GM19099 (cell line): ENCODE measurements around the gene SELENOP.

Source experiments
- POLR2A ChIP-seq: IDR thresholded peaks from 3 replicates; pipeline ENCODE4 v1.6.1; 2011; ENCODE audit warnings: low read depth; ENCODE audit not compliant: insufficient read length; ENCODE audit errors: extremely low read depth

SELENOP gene

DNA sequence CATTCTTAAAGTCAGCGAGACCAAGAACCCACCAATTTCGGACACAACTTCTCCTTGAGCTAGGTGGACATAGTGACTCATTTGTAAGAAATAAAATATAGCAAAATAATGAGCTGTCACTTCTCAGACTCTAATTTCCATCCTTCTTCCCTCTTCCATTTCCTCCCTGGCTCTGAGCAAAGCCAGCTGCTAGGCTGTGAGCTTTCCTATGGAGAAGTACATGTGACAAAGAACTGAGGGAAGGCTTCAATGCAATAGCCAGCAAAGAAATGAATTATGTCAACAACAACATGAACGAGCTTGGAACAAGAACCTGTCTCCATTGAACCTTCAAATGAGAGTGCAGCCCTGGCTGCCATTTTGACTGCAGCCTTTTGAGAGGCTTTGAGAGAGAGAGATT lies 25.9 kb upstream of the SELENOP start:
- no peak for TF ChIP-seq POLR2A

DNA sequence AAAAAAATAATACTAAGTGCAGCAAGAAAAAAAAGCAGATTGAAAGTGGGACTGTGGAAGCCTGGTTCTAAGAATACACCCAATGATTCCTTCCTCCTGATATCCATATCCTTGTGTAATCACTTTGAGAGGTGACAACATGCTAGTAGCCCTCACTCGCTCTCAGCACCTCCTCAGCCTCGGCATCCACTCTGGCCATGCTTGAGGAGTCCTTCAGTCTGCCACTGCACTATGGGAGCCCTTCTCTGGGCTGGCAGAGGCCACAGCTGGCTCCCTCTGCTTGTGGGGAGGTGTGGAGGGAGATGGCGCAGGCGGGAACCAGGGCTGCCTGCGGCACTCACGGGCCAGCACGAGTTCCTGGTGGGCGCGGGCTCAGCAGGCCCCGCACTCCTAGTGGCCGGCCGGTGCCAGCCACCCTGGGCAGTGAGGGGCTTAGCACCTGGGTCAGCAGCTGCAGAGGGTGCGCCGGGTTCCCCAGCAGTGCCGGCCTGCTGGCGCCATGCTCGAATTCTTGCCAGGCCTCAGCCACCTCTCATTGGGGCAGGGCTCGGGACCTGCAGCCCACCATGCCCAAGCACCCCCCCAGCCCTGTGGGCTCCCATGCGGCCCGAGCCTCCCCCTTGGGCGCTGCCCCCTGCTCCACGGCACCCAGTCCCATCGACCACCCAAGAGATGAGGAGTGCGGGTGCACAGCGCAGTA lies 24.5 kb upstream of the SELENOP start:
- TF ChIP-seq POLR2A, result no peak

DNA sequence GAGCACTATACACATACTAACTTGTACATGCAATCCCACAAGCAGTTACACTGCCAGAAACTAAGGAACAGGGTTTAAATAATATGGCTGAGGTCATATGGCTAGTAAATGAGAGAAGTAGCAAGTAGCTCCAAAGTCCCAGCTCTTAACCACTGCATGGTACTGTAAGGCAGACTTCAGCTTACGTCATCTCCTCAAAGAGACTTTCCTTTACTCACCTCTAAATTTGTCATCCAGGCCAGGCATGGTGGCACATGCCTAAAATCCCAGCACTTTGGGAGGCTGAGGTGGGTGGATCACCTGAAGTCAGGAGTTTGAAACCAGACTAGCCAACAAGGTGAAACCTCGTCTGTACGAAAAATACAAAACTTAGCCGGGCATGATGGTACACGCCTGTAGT lies 20.4 kb upstream of the SELENOP start:
- TF ChIP-seq POLR2A, result no peak

DNA sequence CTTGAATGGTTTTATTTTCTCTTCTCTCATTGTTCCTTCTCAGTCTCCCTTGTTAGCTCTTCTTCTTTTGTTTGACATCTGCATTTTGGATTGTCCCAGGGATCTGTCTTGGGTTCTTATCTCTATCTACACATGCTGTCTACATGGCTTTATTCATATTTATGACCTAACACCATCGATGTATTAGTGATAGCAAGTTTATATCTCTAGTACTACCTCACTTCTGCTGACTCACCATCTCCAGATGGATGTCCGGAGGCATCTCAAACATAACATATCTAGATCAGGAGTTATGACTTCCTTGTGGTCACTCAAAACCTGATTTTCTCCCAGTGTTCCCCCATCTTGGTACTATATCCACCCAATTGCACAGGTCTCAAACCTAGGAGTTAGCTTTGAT lies 19.2 kb upstream of the SELENOP start:
- TF ChIP-seq POLR2A, result no peak

DNA sequence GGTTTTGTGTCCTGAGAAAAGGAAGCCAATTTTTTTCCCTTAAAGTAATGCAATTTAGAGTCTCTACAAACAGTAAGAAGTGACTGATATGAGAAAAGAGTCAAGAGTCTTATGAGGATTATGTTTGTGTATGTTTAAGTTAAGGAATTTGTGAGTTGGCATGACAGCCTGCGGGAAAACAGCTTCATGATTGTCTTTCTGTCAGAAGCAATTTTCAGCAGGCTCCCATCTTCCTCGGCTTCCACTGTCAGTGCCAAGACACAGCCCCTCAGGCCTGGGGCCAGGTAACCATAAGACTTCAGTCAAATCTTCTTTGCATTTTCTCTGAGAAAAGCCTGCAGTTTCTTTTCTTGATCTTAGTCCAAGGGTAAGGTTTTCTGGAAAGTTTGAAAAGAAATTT lies 17.0 kb upstream of the SELENOP start:
- no peak for TF ChIP-seq POLR2A

DNA sequence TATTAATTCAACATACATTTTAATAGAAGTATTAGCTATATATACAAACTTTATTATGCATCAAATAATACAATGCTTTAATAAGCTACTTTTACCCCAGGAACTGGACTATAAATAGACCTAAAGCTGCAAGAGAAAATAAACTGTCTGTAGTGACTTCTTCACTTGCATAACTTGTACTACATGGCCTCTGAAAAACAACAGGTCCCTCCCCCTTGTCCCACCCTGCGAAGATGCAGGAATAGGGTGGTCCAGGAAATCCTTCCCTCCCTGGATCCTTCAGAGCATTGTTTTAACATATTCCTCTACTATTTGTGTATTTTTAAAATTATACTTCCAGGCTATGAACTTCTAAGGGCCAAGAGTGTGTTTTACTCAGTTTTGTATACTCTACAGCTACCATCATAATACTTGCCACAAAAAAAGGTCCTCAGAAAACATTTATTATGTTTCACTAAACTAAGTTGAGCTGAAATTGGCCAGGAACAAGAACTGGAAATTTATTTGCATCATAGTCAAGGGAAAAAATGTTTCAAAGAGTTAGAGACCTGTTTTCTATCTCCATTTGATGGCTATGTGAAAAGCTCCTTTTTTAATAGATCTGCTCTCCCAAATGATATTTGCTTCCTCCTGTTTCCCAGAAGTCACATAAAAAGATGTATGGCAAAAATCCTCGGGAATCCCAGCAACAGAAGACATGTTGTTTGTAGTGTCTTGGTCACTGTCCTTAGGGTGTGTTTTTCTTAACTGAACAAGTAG lies 15.2 kb upstream of the SELENOP start:
- no peak for TF ChIP-seq POLR2A

DNA sequence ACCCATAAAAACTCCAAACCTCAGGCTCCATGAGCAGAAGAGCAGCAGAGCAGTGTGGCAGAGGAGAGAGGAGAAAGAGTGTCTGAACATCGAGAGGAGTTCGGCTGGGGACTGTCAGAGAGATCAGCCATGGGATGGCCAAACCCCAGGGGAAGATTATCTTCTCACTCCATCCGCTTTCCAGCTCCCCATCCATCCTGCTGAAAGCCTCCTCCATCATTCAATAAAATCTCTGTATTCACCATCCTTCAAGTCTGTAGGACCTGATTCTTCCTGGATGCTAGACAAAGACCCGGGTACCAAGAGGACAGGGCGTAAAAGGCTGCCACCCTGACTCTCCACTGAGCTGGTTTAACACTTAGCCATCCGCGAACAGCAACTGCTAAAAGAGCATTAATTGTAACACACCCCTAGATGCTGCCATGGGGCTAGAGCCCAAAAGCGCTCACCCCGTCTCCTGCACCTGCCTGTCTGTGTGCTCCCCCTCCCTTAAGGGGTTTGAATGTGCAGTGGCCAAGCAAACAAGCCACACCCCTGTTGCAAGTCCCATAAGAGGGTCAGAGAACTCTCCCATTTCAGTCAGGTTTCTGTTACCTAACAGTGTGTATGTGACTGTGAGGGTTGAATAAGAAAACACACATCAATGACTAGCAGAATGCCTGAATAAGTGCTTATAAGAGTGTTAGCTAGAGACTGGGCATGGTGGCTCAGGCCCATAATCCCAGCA lies 13.9 kb upstream of the SELENOP start:
- TF ChIP-seq POLR2A, result no peak

DNA sequence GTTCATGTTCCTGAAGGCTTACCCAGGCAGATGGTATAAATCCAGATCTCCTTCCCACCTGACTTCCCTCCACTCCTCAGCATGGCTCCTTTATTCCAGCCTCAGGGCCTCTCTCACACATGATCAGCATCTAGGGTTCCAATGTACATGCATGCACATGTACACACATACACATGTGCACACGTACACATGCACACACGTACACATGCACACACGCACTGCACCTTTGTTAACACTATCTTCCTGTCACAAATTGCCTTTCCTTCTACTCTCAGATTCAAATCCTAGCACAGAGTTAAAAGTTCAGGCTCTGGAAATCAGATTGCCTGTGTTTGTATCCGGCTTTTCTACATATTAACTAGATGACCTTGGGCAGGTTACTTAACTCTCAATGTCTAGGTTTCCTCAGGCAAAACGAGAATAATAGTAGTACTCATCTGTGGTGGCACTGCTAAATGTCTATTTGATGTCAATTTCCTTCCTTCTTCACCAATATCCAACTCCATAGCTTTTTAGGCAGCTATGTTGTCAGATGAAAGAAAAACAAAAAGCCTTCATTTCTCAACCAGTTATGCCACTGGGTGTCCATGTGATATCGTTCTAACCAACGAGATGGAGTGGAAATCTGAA lies 12.8 kb upstream of the SELENOP start:
- no peak for TF ChIP-seq POLR2A

DNA sequence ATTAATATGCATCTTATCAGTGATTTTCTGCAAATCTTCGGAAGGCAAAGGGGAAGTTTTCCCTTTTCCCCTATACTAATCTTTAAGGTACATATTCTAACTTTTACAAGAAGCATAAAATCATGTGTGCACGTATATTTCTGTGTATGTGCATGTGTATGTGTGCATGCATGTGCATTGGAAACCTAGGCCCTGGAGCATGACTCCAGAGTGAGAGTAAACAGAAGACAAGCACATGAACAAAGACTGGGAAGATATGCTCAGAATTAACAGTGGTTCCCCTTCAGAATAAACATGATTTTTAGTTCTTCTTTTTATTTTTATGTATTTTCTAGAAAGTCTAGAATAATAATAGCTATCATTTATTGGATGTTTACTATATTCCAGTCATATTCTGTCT lies 10.9 kb upstream of the SELENOP start:
- TF ChIP-seq POLR2A, result no peak

DNA sequence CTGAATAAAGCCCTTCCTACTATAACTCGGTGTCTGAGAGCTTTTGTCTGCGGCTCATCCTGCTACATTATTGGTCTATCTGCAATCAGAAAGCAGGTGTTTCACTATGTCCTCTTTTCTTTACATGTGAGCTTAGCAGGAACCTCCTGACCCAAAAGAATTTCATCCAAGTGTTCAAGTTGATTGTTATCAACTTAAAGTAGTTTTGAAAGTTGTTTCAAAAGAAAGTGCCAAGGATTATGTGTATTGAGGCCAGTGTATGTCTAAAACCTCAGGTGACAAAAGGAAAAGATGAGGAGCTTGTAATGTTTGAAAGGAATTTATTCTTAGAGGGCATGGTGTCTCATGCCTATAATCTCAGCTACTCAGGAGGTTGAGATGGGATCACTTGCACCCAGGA lies 8.1 kb upstream of the SELENOP start:
- no peak for TF ChIP-seq POLR2A

DNA sequence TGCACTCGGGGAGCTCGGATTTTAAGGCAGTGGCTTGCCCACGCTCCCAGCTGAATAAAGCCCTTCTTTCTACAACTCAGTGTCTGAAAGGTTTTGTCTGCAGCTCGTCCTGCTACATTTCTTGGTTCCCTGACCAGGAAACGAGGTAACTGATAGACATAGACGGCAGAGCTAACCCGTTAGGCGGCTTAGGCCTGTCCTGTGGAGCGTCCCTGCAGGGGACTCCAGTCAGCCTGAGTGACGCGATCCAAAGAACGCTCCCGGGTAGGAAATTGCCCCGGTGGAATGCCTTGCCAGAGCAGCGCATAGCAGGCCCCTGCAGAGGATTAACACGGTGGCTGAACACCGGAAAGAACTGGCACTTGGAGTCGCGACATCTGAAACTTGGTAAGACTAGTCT lies 1.8 kb upstream of the SELENOP start:
- no peak for TF ChIP-seq POLR2A

DNA sequence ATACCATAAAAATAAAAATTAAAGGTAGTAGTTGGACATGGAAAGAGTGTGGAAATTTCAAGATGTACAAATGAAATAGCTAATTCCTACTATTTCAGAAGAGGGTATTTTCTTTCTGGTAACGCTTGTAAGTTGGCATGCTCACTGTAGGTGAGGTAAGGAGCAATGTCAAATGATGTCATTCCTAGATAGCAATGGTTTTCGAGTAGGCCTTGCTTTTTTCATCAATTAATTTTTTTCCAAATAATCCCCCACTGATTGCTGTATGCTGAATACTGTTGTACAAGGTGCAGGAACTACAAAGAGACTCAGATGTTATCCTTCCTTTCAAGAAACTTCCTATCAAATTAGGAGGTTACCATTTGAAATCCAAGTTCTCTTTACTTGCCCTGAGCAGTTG lies 928 bp upstream of the SELENOP start:
- TF ChIP-seq POLR2A, result no peak

DNA sequence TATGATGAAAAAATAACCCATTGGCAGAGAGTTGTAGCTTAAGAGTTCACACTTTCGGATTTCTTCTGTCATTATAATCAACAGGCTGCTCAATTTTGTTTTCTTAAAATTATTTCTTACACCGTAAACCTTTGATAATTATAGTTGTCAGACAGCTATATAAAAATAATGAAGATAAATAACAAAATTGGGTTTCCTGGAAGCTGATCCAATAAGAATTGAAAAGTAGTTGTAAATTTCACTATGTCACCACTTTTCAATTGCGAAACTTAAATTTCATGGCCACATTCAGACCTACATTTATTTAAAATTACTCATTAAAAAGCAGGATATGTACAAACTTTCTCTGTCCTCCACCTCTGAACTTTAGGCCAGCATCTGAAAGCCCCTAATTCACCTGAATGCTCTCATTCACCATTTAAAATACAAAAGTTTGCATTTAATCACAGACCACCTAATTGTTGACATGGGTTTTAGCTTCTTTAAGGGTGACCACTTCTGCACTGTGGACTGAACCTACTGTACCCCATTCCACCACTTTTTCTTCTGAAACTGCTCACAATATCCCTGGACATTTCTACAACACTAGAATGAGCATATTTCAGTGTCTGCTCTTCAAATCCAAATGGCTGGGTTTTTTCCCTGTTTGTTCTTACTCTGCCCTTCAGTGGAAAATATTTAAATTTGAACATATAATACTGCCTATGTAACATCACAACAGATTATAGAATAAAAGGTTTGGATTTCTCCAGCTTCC lies 680 bp downstream of the SELENOP start:
- no peak for TF ChIP-seq POLR2A

DNA sequence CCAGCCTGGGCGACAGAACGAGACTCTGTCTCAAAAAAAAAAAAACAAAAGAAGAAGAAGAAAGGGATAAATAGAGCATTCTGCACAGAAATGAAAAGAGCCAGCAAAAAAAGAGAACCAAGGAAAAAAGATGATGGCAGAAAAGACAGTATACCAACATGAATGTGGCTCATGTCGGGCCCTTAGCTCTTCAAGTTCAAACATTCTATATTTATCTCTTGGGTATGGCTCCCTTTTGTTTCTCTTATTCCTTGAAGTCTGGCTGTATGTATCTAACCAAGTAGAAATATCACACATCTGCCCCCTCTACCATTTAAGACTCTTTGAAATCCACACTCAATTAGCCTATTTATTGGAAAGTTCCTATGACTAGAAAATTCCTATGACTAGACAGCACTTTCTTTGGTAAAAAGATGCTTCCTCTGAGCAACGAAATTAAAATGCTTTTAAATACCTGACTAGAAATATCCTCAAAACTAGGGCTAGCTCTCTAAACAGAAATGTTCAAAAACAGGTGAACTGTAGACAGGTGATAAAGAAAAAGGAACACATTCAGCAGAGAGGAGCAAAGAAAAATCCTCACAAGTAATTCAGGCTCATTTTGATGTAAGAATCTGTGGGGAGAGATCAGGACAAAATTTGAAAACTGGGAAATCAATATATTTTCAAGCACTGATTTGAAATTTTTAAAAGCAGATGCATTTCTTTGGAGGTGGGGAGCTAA lies 2.6 kb downstream of the SELENOP start:
- TF ChIP-seq POLR2A, result no peak

DNA sequence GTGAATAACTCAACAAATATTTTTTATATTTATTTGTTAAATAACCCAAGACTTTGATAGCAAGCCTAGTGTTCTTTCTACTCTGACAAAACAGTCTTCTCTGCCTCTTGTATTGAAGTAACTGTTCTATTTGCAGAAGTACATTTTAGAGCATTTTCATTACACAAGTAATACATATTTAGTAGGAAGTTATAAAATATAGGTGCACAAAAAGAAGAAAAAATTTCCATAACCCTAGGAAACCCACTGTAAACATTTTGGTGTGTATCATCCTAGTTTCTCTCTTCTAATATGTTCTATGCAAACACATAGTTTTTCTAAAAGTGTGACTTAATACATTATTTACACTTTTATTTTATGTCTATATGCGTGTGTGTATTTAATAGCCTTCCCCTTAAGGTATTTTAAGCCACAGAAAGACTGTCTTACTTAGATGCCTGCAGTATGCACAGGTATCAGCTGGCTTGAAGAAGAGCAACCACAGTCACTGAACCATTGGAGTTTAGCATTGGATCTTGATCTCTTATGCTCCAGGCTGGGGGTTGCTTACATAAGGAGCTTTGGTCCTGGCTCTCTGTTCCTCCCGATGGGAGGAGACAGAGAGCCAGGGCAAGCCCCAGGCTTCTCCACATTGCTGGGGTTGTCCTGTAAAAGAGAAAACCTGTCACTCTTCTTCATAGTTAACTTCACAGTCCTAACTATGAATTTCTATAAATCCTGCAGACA lies 3.8 kb downstream of the SELENOP start:
- TF ChIP-seq POLR2A, result no peak
